GM18517 (cell line): Measurements from ENCODE around the gene SCGB1A1.
"Not testable (repeated sequence)": the region's sequence is repeated elsewhere in the genome, so short reads cannot be mapped to it uniquely, and the experiment has no call there.

Experiments used
- ATAC-seq: cut with Tn5 transposase; IDR thresholded peaks from one replicate; pipeline ENCODE4 v1.9.1; 2021; ENCODE audit warnings: mild to moderate bottlenecking, moderate library complexity; ENCODE audit not compliant: unreplicated experiment

The SCGB1A1 gene

DNA sequence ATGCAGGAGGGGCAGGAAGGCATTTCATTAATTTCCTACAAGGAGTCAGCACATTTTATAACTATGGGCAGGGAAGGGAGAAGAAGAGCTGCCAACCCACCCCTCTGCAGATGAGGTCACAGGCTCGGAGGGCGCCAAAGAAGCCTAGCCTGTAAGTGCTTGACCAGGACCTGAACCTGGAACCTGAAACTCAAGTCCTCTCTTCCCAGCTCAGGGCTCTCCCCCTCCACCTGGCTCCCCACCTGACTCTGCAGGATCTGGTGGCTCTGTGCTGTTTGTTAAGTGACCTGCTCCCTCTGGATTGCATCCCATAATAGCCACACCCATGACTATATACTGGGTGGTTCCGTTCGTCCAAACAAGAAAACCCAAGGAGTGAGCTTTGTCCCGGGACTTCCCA is 27.3 kb downstream of the SCGB1A1 start:
- no peak for ATAC-seq

DNA sequence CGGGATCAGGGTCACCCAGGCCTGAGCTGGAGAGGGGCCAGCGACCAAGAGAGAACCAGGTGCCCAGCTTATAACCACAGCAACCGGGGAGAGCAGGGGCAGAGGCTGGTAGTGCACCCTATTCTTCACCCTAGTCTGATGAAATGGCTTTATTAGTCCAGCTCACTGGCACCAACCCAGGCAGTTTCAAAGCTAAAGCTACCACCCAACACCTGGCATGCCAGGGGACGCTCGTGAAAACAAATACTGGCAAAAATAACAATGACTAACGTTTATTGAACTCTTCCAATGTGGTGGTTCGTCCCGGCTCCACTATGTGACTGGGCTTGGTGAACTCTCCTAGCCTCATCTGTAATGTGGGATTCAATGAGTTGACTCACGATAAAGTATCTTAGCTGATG is 30.6 kb downstream of the SCGB1A1 start:
- ATAC-seq, result no peak

DNA sequence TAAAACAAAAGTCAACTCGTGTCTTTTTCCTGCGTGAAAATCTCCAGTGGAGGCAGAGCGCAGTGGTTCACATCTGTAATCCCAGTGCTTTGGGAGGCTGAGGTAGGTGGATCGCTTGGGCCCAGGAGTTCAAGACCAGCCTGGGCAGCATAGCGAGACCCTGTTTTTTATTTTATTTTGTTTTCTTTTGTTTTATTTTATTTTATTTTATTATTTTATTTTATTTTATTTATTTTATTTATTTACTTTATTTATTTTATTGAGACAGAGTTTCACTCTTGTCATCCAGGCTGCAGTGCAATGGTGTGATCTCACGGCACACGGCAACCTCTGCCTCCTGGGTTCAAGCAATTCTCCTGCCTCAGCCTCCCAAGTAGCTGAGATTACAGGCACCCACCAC is 31.1 kb downstream of the SCGB1A1 start:
- ATAC-seq, result not testable (repeated sequence)

DNA sequence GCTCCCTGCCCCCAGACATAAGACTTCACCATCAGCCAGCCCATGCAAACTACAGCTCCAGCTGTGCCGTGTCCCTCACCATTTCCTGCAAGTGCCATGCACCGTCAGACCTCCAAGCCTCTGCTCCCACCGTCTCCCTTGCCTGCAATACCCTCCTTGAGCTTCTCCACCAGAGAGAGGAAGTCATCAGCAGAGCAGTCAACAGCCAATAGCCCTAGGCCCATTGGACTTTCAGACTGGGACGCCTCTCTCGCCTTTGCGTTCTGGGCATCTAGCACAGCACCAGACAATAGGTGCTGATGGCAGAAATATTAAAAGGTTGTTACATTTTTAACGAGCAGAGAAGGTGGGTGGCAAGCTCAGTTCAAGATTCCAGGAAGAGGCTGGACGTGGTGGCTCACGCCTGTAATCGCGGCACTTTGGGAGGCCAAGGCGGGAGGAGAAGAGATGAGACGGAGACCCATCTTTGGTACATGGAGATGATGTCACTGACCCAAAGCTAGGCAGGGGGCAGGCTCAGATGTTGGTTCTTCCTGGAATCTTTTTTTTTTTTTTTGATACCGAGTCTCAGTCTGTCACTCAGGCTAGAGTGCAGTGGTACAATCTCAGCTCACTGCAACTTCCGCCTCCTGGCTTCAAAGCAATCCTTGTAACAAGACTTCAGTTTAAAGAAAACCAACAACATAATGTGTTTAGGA is 31.9 kb downstream of the SCGB1A1 start:
- ATAC-seq, result no peak

DNA sequence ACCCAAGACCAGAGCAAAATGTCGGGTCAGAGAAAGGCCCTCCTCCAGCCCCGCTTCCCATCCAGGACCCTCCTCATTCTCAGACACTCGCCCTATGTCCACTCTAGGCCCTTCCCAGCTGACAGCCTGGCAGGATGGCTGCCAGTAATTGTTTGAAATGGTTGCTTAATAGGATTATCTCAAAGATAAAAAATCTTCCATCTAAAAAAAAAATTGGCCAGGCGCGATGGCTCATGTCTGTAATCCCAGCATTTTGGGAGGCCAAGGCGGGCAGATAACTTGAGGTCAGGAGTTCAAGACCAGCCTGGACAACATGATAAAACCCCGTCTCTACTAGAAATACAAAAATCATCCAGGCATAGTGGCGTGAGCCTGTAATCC is 32.4 kb downstream of the SCGB1A1 start:
- ATAC-seq, result no peak

DNA sequence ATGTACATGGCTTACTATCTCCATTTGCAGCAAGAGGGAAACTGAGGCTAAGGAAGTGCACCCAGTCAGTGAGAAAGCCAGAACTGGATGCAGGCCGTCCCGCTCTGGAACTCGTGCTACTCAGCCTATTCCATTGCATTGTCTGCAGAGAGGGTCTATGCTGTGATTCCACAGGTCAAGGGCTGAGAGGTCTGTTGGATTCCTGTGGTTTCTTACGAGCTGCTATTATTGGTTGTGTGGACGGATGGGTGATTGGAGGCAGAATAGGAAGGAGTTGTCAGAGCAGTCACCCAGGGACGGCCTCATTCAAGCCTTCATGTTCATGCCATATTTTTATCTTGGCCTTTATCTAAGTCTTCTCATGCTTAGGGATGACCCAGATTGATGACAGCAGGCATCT is 33.4 kb downstream of the SCGB1A1 start:
- no peak for ATAC-seq

DNA sequence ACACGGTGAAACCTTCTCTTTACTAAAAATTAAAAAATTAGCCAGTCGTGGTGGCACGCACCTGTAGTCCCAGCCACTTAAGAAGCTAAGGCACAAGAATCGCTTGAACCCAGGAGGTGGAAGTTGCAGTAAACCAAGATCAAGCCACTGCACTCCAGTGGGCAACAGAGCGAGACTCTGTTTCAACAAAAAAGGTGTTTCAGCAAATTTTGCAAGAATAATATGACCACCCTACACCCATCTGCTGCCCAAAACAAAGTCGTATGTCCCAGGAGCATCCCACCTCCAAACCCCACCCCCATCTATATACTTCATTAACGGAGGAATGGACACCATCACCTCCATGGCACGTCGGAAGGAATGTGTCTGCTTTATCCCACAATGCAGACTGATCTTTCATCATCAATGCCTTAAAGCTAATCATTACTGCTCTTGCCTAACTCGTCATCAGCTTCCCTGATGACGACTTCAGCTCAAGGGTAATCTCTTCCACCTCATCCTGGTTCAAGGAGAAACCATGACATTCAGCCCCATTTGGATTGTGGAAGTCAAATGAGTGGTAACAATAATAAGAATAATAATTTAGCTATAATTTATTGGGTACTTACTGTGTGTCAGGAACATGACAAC is 34.1 kb downstream of the SCGB1A1 start:
- no peak for ATAC-seq

DNA sequence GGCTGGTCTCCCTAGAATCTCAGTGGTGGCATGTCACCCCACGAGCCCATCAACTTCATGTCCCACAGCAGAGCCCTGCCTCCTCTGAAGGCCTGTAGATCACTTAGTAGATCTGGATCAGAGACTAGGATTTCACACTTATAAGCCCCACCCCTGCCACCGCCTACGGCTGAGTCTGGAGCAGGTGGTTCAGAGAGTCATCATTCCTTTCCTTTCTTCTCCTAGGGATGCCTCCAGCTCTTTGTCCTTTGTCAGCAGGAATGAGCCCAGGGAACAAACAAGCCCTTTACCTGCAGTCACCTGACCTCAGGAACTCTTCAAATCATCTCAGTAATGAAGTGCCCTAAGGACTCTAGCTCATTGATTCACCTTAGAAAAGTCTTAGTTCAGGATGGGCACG is 37.8 kb downstream of the SCGB1A1 start:
- no peak for ATAC-seq

DNA sequence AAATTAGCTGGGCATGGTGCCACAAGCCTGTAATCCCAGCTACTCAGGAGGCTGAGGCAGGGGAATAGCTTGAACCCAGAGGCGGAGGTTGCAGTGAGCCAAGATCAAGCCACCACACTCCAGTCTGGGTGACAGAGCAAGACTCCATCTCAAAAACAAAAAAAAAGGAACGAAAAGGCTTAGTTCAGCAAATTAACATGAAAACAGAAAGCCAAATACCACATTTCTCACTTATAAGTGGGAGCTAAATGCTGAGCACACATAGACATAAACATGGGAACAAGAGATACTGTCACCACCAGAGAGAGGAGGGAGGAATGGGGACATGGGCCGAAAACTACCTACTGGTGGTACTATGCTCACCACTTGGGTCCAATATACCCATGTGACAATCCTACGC is 38.6 kb downstream of the SCGB1A1 start:
- ATAC-seq, result no peak

DNA sequence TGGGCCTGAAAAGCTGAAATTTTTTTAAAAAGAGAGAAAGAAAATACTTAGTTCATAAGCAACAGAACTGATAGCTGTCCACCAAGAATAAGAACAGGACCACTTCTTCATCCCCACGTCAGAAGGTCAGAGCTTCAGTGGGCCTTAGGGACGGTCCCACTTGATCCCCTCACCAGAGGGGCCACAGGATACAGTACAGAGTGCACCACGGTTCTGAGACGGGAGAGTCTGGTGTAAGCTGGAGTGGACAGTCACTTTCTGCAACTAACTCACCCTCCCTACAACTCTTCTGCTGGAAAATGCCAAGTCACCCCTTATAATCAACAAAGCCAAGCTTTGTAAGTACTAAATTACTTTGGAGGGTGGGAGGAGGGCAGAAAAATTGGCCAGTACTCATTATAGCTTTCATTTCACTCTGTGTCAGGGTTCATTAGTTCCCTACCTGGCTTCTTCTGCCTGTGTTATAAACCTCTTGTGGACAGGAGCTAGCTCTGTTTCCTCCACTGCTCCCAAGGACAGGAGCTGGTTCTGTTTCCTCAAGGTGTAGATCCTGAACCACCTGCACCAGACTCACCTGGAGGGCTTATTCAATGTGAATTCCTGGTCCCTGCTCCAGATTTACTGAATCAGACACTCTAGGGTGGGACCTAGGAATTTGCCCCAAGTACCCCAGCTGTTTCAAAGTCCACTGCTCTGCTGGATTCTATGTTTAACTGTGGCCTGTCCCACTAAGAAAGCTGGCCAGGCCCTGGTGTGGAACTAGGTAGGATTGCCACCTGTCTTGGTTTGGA is 39.6 kb downstream of the SCGB1A1 start:
- no peak for ATAC-seq

DNA sequence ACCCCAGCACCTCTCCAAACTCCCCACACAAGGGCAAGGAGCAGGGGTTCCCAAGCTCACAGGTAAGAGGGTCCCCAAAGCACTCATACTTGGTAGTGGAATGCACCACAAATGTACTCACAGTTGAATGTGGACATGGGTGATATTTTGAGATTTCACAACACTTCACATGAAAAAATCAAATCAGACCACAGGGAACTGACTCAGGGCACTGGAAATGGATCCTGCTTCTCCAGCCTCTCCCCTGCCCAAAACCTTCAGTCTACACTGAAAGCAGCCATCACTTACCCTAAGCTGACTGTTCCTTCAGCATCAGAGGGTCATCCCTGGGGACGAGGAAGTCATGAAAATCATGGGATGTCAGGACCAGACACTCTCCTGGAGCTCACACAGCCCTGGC is 40.2 kb downstream of the SCGB1A1 start:
- no peak for ATAC-seq

DNA sequence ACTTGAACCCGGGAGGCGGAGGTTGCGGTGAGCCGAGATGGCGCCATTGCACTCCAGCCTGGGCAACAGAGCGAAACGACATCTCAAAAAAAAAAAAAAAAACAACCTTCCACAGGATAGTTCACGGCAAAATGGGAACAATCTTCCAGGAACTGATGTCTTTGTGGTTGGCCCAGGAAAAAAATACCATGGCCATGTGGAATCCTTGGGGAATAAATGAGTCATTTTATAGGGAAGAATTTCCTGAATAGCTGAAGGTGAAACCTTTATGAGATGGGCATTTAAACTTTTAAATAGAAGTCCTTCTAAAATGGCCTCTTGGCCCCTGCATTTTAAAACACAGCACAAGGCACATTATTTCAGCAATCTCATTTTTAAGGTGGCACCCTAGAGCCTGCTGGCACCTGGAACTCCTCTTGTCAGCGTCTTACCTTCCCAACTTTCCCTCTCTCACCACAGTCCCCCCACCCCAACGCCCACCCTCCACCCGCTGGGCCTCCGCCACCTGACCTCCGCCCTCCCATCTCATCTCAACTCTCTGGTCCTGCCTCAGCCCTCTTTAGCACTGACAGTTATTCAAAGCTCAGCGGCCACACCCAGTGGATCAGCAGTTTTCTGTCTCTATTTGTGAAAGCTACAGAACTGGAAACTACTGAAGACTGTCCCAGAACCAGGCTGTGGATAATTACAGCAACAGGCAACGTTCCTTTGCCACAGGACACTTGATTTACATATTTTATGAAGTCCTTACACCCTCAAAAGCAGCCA is 43.1 kb downstream of the SCGB1A1 start:
- ATAC-seq, result no peak

DNA sequence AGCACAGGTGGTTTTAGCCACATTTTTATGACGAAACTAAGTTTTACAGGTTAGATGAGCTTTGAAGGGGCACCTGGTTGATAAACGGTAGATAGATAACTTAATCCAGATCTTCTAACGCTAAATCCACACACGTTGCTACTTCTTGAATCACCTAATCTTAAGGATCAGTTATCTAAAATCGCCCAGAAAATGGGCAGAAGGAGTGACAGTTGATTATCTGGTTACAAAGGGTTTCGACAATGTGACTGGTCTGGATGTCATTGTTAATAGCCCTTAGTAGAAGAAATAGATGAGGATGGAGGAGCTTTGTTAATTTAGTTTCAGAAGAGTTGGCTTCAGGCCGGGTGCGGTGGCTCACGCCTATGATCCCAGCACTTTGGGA is 43.7 kb downstream of the SCGB1A1 start:
- ATAC-seq, result no peak

DNA sequence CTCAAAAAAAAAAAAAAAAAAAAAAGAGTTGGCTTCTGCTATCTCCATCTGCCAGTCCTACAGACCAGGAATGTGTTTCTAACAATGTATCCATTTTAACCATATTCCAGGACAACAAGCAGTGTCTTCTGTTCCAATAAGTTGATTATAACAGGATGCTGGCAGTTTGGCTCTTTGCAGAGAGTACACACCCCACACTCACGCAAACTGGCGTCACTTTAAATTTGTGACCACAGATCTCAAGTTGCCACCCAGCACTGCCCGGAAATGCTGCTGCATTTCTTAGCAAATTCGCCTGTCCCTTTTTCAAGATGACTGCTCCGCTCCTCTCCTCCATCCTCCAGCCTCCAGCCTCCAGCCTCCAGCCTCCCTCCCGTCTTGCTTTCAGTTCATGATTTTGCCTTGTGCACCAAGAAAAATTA is 44.3 kb downstream of the SCGB1A1 start:
- ATAC-seq, result no peak

DNA sequence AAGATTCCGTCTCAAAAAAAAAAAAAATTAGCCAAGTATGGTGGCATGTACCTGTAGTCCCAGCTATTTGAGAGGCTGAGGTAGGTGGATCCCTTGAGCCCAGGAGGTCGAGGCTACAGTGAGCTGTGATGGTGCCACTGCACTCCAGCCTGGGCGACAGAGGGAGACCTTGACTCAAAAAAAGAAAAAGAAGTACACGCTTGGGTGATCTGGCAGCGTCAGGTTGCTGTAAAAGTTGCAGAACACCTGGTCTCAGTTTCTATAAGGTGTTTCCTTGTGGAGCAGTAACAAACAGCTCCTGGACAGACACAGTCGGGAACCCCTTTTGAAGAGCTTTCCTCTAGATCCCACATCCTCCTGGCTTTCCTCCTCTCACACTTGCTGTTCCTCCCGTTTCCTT is 45.8 kb downstream of the SCGB1A1 start:
- ATAC-seq, result no peak

DNA sequence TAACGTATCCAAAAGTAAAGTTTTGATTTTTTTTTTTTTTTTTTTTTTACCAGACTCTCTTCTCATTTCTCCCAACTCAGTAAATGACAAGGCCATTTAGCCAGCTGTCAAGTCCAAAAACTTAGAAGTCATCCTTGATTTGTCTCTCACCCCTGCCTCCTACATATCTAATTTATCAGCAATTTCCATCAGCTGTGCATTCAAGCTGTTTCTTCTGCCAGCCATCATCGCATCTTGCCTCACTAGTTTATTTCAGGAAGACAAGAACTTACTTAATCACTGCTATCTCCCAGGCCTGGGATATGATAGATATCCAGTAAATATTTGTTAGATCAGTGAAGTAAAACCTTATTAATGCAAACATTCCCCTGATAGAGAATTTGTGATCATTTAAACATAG is 47.6 kb downstream of the SCGB1A1 start:
- ATAC-seq, result no peak

DNA sequence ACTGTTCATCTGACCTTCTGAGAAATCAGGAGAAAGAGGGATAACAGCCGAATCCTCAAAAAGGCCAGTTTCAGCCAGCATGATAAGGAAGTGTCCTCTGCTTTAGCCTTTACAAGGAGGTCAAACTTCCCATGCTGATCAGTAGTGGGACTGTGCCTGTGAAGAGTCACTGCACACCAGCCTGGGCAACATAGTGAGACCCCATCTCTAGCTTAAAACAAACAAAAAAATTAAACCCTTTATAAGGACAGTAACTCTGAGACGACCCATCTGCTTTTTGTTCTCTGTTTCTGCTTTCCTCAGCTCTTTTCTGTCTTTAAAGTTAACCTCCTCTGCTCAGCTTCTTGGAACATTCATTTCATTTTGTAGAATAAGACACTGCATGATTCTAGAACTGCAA is 49.7 kb downstream of the SCGB1A1 start:
- no peak for ATAC-seq

DNA sequence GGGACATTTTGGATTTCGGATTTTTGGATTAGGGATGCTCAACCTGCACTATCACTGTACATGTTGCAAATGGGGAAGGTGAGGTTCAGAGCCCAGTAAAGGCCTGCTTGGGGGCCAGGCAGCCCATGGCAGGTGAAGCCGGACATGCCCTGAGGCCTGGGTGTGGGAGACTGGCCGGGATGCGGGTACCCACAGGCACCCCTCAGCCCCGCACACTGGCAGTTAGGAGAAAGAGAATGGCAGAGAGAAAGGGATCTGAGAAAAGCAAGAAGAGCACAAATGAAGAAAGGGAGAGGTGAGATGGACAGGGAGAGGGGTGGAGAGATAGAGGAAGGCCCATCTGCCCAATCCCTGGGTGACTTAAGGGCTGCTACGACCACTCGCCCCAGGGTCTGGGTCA is 52.8 kb downstream of the SCGB1A1 start:
- ATAC-seq, result no peak

DNA sequence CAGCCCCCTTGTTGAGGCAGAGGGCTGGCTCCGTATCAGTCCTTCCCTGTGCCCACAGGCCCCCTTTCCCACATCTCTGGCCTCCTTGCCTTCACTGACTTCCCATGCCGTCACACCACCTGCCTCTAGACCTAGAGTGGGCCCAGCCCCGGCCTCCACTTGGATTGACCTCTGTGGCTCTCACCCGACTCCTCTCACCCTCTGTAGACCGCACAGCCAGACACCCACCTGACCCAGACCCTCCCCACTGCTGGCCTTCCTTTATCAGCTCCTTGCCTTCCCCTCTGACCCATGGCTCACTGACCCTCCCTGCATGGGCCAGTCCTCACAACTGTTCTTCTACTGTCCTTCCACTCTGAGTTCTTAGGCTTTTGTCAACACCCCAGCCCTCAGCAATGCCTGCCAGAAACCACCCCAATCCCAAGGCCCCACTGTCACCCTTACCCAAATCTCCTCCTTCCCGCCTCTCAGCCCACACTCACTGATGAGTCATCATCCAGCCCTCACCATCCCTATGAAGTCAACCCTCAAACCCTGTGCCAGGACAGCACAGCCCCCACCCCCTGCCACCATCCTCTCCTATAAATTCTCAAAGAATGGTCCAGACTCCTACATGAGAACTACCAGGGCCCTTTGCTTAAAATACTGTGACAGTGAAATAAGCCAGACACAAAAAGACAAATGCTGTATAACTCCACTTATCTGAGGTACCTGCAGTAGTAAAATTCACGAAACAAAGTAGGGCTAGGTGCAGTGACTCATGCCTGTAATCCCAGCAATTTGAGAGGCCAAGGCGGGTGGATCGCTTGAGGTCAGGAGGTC is 53.4 kb downstream of the SCGB1A1 start:
- no peak for ATAC-seq
